ENCODE results near the gene OOSP4B.

DNA sequence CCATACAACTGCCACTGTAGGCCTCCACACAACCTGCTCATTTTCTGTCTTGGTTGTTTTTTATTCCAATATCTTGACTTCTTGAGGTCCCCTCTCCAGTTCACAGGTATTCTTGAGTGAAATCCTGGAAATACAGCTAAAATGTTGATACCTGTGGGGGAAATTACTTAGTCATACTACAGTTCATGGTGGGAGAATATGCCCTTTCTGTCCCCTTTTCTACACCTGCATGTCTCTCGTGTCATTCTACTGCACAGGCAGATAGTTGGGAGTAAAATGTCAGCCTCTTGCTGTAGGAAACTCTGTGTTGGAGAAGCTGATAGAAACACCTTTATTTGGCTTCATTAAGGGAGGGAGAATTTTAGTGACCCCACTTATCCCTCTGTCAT, 48.6 kb upstream of the OOSP4B start:
- TF ChIP-seq, protein P1, sequence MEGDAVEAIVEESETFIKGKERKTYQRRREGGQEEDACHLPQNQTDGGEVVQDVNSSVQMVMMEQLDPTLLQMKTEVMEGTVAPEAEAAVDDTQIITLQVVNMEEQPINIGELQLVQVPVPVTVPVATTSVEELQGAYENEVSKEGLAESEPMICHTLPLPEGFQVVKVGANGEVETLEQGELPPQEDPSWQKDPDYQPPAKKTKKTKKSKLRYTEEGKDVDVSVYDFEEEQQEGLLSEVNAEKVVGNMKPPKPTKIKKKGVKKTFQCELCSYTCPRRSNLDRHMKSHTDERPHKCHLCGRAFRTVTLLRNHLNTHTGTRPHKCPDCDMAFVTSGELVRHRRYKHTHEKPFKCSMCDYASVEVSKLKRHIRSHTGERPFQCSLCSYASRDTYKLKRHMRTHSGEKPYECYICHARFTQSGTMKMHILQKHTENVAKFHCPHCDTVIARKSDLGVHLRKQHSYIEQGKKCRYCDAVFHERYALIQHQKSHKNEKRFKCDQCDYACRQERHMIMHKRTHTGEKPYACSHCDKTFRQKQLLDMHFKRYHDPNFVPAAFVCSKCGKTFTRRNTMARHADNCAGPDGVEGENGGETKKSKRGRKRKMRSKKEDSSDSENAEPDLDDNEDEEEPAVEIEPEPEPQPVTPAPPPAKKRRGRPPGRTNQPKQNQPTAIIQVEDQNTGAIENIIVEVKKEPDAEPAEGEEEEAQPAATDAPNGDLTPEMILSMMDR (optimal IDR thresholded peaks at IDR 0.05 in 1 of 3, IDR thresholded peaks at IDR 0.05 in 1 of 3, conservative IDR thresholded peaks at IDR 0.05 in 1 of 3; ENCODE audit: extremely low read depth in 1 of 3, insufficient read depth in 2 of 3, low read length in 3 of 3): no peak
- TF ChIP-seq EZH2 (IDR thresholded peaks at IDR 0.05; ENCODE audit: low read length): no peak
